Measurements from ENCODE around the gene GARIN1A.
"Not testable (repeated sequence)": the region's sequence is repeated elsewhere in the genome, so short reads cannot be mapped to it uniquely, and the experiment has no call there.

The GARIN1A gene

DNA sequence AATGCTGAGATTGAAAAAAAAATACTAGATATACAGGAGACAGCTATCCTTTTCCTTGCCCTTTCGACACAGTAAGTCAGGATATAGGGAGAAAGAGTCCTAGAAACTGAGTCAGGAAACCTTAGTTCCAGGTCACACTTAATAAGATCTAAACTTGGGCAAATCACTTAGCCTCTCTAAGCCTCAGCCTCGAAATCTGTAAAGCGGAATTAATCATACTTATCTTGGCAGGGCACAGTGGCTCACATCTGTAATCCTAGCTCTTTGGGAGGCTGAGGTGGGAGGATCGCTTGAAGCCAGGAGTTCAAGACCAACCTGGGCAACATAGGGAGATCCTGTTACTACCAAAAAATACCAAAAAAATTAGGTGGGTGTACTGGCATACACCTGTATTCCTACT, 4.6 kb downstream of the GARIN1A start:
- H3K4me3 ChIP-seq (ENCODE audit: control insufficient read depth, low read depth, low read length), result no peak overlapping the region
- TF ChIP-seq, protein P1, sequence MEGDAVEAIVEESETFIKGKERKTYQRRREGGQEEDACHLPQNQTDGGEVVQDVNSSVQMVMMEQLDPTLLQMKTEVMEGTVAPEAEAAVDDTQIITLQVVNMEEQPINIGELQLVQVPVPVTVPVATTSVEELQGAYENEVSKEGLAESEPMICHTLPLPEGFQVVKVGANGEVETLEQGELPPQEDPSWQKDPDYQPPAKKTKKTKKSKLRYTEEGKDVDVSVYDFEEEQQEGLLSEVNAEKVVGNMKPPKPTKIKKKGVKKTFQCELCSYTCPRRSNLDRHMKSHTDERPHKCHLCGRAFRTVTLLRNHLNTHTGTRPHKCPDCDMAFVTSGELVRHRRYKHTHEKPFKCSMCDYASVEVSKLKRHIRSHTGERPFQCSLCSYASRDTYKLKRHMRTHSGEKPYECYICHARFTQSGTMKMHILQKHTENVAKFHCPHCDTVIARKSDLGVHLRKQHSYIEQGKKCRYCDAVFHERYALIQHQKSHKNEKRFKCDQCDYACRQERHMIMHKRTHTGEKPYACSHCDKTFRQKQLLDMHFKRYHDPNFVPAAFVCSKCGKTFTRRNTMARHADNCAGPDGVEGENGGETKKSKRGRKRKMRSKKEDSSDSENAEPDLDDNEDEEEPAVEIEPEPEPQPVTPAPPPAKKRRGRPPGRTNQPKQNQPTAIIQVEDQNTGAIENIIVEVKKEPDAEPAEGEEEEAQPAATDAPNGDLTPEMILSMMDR (conservative IDR thresholded peaks at IDR 0.05; ENCODE audit: control insufficient read depth, insufficient read depth, low read depth, low read length), result no peak
- DNase-seq (ENCODE audit: low read depth), result no peak

DNA sequence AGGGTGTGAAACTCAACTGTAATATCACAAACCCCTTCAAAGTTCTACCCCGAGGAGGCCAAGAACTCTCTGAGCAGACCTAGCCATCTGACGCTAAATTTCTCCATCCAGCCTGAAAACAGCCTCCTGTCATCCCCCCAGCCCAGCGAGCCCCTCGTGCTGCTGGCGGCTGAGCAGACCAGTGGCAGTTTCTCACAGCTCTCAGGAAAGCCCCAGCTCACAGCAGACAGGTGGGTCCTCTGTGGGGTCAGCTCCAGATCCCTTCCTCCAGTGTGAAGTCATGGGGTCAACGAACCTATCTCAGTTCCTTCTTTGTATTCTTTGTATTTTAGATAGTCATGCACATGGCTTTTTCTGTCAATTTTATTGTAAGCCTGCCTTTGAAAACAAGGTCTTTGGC, 7.8 kb downstream of the GARIN1A start:
- TF ChIP-seq, protein P1 (conservative IDR thresholded peaks at IDR 0.05; ENCODE audit: control insufficient read depth, insufficient read depth, low read depth, low read length), result no peak
- no peak for DNase-seq (ENCODE audit: low read depth)
- H3K4me3 ChIP-seq (ENCODE audit: control insufficient read depth, low read depth, low read length), result no peak overlapping the region

DNA sequence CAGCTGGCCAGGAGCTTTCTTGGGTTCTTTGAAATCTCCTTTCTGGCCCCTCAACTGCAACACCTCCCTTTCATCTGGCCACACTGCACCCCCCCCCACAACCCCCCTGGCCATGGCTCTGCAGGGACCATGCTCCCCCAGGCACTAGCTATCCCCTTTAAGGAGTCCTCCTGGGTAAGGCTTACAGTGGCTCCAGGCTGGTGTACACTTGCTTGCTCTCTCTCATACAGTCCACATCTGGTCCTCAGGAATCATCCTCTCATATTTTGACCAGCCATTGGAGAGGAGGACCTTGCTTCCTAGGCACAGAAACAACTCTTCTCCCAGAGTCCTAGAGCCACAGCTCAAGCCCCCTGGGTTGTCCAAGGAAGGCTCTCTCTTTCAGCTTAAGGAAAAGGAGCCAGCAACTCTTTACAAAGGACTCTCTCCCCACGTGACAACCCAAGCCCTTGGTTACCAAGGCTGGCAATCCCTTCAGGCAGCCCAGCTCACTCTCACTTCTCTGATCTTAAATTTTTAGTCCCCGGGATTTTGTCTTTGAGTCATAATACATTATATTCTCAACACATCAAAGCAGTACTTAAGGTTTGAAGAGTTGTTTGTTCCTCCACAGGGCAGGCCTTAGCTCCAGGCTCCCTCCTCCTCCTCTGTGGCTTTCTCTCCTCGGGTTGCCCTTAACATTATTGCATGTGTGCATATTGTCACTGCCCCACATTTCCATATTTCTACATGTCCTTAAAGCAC, 9.9 kb downstream of the GARIN1A start:
- no peak overlapping the region for H3K4me3 ChIP-seq (ENCODE audit: control insufficient read depth, low read depth, low read length)
- TF ChIP-seq, protein P1 (conservative IDR thresholded peaks at IDR 0.05; ENCODE audit: control insufficient read depth, insufficient read depth, low read depth, low read length), result no peak
- no peak for DNase-seq (ENCODE audit: low read depth)

DNA sequence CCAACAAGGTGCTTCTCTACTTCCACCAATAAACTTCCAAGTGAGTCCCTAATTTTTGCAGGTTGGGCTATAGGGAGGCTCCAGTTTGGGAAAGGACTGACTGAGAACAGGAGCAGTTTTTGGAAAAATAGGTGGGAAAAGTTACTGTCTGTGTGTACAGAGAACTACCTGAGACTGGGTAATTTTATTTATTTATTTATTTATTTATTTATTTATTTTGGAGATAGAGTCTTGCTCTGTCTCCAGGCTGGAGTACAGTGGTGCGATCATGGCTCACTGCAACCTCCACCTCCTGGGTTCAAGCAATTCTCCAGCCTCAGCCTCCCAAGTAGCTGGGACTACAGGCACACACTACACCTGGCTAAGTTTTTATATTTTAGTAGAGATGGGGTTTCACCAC, 11.2 kb downstream of the GARIN1A start:
- H3K4me3 ChIP-seq (ENCODE audit: control insufficient read depth, low read depth, low read length); DNase-seq (ENCODE audit: low read depth): not testable (repeated sequence)

DNA sequence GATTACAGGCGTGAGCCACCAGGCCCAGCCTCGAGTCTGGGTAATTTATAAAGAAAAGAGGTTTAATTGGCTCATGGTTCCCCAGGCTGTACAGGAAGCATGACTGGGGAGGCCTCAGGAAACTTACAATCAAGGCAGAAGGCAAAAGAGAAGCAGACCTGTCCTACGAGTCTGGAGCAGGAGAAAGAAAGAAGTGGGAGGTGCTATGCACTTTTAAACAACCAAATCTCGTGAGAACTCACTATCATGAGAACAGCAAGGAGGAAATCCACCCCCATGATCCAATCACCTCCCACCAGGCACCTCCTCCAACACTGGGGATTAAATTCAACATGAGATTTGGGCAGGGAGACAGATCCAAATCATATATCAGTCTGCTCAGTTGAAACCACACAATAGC, 11.6 kb downstream of the GARIN1A start:
- H3K4me3 ChIP-seq (ENCODE audit: control insufficient read depth, low read depth, low read length); DNase-seq (ENCODE audit: low read depth): not testable (repeated sequence)

DNA sequence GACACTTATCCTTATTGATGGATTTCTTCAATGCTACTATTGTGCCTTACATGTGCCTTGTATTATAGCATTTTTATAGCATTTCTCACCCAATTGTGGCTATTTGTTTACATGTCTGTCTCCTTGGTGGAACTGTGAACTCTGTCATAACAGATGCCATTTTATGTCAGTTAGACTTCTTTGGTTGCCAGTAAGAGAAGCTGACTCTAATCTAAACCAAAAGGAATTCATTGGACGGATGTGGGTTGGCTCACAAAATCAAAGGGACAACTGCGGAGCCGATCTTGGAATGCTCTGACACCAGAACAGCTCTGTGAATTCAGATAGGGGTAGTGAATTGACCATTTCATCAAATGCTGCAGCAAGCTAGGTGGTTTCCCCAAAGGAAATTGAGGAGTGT, 15.0 kb downstream of the GARIN1A start:
- H3K4me3 ChIP-seq (ENCODE audit: control insufficient read depth, low read depth, low read length), result no peak overlapping the region
- DNase-seq (ENCODE audit: low read depth), result no peak
- TF ChIP-seq, protein P1 (conservative IDR thresholded peaks at IDR 0.05; ENCODE audit: control insufficient read depth, insufficient read depth, low read depth, low read length), result no peak

DNA sequence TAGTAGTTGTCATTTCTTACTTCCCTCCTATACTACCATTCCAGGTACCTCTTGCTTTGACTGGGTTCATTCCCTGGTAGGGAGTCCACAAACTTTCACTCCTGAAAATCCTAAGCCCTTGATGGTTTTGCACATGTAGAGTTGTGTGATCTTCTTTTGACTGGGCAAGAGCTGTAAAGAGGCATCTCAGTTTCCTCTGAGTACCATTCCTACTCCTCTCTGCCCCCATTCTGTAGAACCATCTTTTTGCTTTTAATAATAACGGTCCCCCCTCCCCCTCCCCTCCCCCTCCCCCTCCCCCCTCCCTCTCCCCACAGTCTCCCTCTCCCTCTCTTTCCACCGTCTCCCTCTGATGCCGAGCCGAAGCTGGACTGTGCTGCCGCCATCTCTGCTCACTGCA, 16.4 kb downstream of the GARIN1A start:
- TF ChIP-seq, protein P1 (conservative IDR thresholded peaks at IDR 0.05; ENCODE audit: control insufficient read depth, insufficient read depth, low read depth, low read length), result no peak
- no peak for DNase-seq (ENCODE audit: low read depth)

DNA sequence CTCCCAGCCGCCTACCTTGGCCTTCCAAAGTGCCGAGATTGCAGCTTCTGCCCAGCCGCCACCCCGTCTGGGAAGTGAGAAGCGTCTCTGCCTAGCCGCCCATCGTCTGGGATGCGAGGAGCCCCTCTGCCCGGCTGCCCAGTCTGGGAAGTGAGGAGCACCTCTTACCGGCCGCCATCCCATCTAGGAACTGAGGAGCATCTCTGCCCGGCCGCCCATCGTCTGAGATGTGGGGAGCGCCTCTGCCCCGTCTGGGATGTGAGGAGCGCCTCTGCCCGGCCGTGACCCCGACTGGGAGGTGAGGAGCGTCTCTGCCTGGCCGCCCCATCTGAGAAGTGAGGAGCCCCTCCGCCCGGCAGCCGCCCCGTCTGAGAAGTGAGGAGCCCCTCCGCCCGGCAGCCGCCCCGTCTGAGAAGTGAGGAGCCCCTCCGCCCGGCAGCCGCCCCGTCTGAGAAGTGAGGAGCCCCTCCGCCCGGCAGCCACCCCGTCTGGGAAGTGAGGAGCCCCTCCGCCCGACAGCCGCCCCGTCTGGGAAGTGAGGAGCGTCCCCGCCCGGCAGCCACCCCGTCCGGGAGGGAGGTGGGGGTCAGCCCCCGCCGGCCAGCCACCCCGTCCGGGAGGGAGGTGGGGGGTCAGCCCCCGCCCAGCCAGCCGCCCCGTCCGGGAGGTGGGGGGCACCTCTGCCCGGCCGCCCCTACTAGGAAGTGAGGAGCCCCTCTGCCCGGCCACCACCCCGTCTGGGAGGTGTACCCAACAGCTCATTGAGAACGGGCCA, 17.3 kb downstream of the GARIN1A start:
- not testable (repeated sequence) for DNase-seq (ENCODE audit: low read depth)

More for the DNA sequence above, 16.4 kb downstream of the GARIN1A start:
- H3K4me3 ChIP-seq (ENCODE audit: control insufficient read depth, low read depth, low read length), result no peak overlapping the region

More for the DNA sequence above, 17.3 kb downstream of the GARIN1A start:
- not testable (repeated sequence) for H3K4me3 ChIP-seq (ENCODE audit: control insufficient read depth, low read depth, low read length)
